ENCODE data around the gene ZNG1B.
"Not testable (repeated sequence)": the region's sequence is repeated elsewhere in the genome, so short reads cannot be mapped to it uniquely, and the experiment has no call there.

GRCh38 chr2:113412774-113413173 is 24.7 kb upstream of the ZNG1B start:
- TF ChIP-seq POLR2A, CTCF (IDR thresholded peaks at IDR 0.05): not testable (repeated sequence)

All from testis (tissue), 2 donors.